SK-N-MC (cell line): ENCODE results near the gene PAFAH2.

Source experiments
- DNase-seq: peaks from one replicate; pipeline ENCODE4 v3.0.0-alpha.2; 2011; ENCODE audit warnings: low read depth, low spot score
- H3K27ac ChIP-seq: fragments of 200-600 bp; sonication (generic); 2 replicates; pipeline ENCODE4 v1.5.1; 2016; ENCODE audit warnings: mixed run types
- H3K36me3 ChIP-seq: fragments of 200-600 bp; sonication (generic); 2 replicates; pipeline ENCODE4 v1.6.1; 2017; ENCODE audit warnings: antibody characterized with exemption, low read length, mixed read lengths; ENCODE audit not compliant: insufficient read depth
- H3K4me3 ChIP-seq: fragments of 200-600 bp; sonication (generic); 2 replicates; pipeline ENCODE4 v1.5.1; 2016
- H3K9ac ChIP-seq: fragments of 200-600 bp; sonication (generic); 2 replicates; pipeline ENCODE4 v1.8.0; 2017; ENCODE audit warnings: mixed run types, mixed read lengths; ENCODE audit not compliant: insufficient read length
- H3K9me3 ChIP-seq: fragments of 200-600 bp; sonication (generic); 2 replicates; pipeline ENCODE4 v1.6.1; 2017; ENCODE audit warnings: low read depth, mild to moderate bottlenecking, antibody characterized with exemption, low read length, moderate library complexity, mixed read lengths
- EZH2 ChIP-seq: fragments of 200-600 bp; sonication (generic); IDR thresholded peaks from one replicate; pipeline ENCODE4 v1.6.1; 2017; ENCODE audit warnings: antibody characterized with exemption
- FOXP2 ChIP-seq: optimal IDR thresholded peaks from 2 replicates; pipeline ENCODE3; 2011; ENCODE audit warnings: mild to moderate bottlenecking, moderate library complexity; ENCODE audit not compliant: insufficient read depth; ENCODE audit errors: extremely low read length, control extremely low read depth
- POLR2AphosphoS5 ChIP-seq: IDR thresholded peaks from 2 replicates; pipeline ENCODE4 v1.6.1; 2012; ENCODE audit warnings: mild to moderate bottlenecking, low read depth, low read length, borderline replicate concordance

The PAFAH2 gene

GRCh38 chr1:26041978-26042377, 44.1 kb upstream of the PAFAH2 start:
- DNase-seq: no peak
- no peak overlapping the region for H3K4me3 ChIP-seq
- H3K9ac ChIP-seq: no peak overlapping the region
- H3K9me3 ChIP-seq: no peaks in the 10 kb centered on the region
- H3K36me3 ChIP-seq: no peaks in the 10 kb centered on the region
- TF ChIP-seq EZH2 (no peak), POLR2AphosphoS5 (no peak), FOXP2 (no peak)
- no peak overlapping the region for H3K27ac ChIP-seq

- H3K36me3 ChIP-seq: no peaks in the 10 kb centered on the region
- no peaks in the 10 kb centered on the region for H3K9me3 ChIP-seq
- no peak overlapping the region for H3K4me3 ChIP-seq
- H3K27ac ChIP-seq: no peak overlapping the region
- TF ChIP-seq FOXP2 (no peak), EZH2 (no peak), POLR2AphosphoS5 (no peak)
- no peak for DNase-seq
- H3K9ac ChIP-seq: no peak overlapping the region
These were observed 43.5 kb upstream of the PAFAH2 start for GRCh38 chr1:26041401-26041800.

- no peak for DNase-seq
- Histone ChIP-seq H3K9ac (no peak overlapping the region), H3K4me3 (no peak overlapping the region), H3K9me3 (no peaks in the 10 kb centered on the region), H3K36me3 (no peaks in the 10 kb centered on the region), H3K27ac (no peak overlapping the region)
- TF ChIP-seq POLR2AphosphoS5 (no peak), EZH2 (no peak), FOXP2 (no peak)
These were observed 41.0 kb upstream of the PAFAH2 start for GRCh38 chr1:26038904-26039303.

- no peak for DNase-seq
These were observed 40.6 kb upstream of the PAFAH2 start for GRCh38 chr1:26038477-26038876.

GRCh38 chr1:26037904-26038303, 40.0 kb upstream of the PAFAH2 start:
- H3K9ac ChIP-seq: no peak overlapping the region
- H3K36me3 ChIP-seq: no peaks in the 10 kb centered on the region
- TF ChIP-seq FOXP2 (no peak), EZH2 (no peak), POLR2AphosphoS5 (no peak)
- no peaks in the 10 kb centered on the region for H3K9me3 ChIP-seq
- H3K4me3 ChIP-seq: no peak overlapping the region
- no peak for DNase-seq
- no peak overlapping the region for H3K27ac ChIP-seq

More at GRCh38 chr1:26038477-26038876, 40.6 kb upstream of the PAFAH2 start:
- TF ChIP-seq POLR2AphosphoS5 (no peak), EZH2 (no peak), FOXP2 (no peak)
- Histone ChIP-seq H3K27ac (no peak overlapping the region), H3K36me3 (no peaks in the 10 kb centered on the region), H3K9me3 (no peaks in the 10 kb centered on the region), H3K9ac (no peak overlapping the region), H3K4me3 (no peak overlapping the region)

- Histone ChIP-seq H3K27ac (no peak overlapping the region), H3K9me3 (no peaks in the 10 kb centered on the region), H3K36me3 (no peaks in the 10 kb centered on the region), H3K4me3 (no peak overlapping the region), H3K9ac (no peak overlapping the region)
- no peak for DNase-seq
- TF ChIP-seq POLR2AphosphoS5 (no peak), EZH2 (no peak), FOXP2 (no peak)
These were observed 39.0 kb upstream of the PAFAH2 start for GRCh38 chr1:26036756-26037281.

GRCh38 chr1:26035959-26036755, 38.3 kb upstream of the PAFAH2 start:
- H3K36me3 ChIP-seq: no peaks in the 10 kb centered on the region
- no peak for TF ChIP-seq EZH2
- no peak for TF ChIP-seq POLR2AphosphoS5
- TF ChIP-seq FOXP2: no peak
- H3K27ac ChIP-seq: no peak overlapping the region
- no peaks in the 10 kb centered on the region for H3K9me3 ChIP-seq
- H3K9ac ChIP-seq: peak overlapping the region; percentile 67
- DNase-seq: no peak
- H3K4me3 ChIP-seq: peak overlapping the region; percentile 96

- Histone ChIP-seq H3K36me3 (no peaks in the 10 kb centered on the region), H3K27ac (no peak overlapping the region)
- no peak for DNase-seq
These were observed 37.5 kb upstream of the PAFAH2 start for GRCh38 chr1:26035203-26035958.

More at GRCh38 chr1:26035203-26035958, 37.5 kb upstream of the PAFAH2 start:
- Histone ChIP-seq H3K9ac (peak overlapping the region; percentile 67), H3K4me3 (peak overlapping the region; percentile 96), H3K9me3 (no peaks in the 10 kb centered on the region)
- TF ChIP-seq POLR2AphosphoS5: peak; percentile 54; the same call in 1 of the 2 replicates
- no peak for TF ChIP-seq EZH2
